ENCODE measurements around the gene R3HDM1.
A peak's percentile ranks its signal among the peaks of the same experiment; 100 is the strongest.
"Not testable (repeated sequence)": the region's sequence is repeated elsewhere in the genome, so short reads cannot be mapped to it uniquely, and the experiment has no call there.

The R3HDM1 gene

GRCh38 chr2:135531231-135532197 lies at the start of gene R3HDM1:
TSS of gene R3HDM1 (plus strand) at chr2:135531484. CDS start at chr2:135604846, 73,362 bp downstream.
- DNase-seq (ENCODE audit: low read depth, low spot score), result peak; percentile 100

DNA sequence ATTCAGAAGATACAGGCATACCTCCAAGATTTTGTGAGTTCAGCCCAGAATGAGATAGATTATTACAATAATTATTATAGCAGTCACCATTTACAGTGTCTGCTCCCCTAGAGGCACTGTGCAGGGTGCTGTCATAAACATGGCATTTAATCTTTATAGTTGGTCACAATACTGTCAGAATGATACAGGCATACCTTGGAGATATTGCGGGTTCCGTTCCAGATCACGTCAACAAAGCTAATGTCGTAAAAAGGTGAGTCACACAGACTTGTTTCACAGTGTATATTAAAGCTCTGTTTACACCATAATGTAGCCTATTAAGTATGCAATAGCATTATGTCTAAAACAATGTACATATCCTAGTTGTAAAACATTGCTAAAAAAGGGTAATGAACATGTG lies 45.8 kb upstream of the R3HDM1 start:
- no peak for DNase-seq (ENCODE audit: low read depth, low spot score)

- no peak for DNase-seq (ENCODE audit: low read depth, low spot score)
Observed at GRCh38 chr2:135490376-135490775, 40.9 kb upstream of the R3HDM1 start.

GRCh38 chr2:135494503-135494902 lies 36.8 kb upstream of the R3HDM1 start:
- no peak for DNase-seq (ENCODE audit: low read depth, low spot score)

- no peak for DNase-seq (ENCODE audit: low read depth, low spot score)
Observed at GRCh38 chr2:135494917-135495316, 36.4 kb upstream of the R3HDM1 start.

DNA sequence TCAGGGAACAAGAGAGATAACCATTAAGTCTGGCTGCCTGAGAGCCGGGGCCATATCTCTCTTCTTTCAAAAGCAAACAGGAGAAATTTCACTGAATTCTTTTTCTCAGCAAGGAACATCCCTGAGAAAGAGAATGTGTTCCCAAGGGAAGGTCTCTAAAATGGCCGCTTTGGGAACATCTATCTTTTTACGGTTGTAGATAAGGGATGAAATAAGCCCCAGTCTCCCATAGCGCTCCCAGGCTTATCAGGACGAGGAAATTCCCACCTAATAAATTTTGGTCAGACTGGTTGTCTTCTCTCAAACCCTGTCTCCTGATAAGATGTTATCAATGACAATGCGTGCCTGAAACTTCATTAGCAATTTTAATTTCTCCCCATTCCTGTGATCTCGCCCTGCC lies 32.7 kb upstream of the R3HDM1 start:
- DNase-seq (ENCODE audit: low read depth, low spot score), result not testable (repeated sequence)

GRCh38 chr2:135504811-135505210 lies 26.5 kb upstream of the R3HDM1 start:
- no peak for DNase-seq (ENCODE audit: low read depth, low spot score)

DNA sequence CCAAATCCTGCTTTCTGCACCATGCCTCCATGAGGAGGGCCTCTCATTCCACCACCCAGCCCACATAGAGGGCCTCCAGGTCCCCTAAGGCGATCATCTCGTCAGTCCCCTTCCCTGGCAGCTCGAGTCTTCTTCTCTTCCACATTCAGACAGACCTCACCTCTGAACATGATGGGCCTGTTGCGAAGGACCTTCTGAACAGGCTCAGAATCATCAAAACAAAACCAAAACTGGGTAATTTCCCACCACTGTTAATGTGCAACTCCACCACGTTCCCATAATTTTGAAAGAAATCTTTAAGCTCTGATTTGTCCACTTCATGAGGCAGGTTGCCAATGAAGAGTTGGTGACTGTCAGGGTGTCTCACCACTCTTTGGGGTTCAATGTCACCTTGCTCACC lies 20.7 kb upstream of the R3HDM1 start:
- no peak for DNase-seq (ENCODE audit: low read depth, low spot score)

GRCh38 chr2:135512099-135512498 lies 19.2 kb upstream of the R3HDM1 start:
- DNase-seq (ENCODE audit: low read depth, low spot score), result no peak

DNA sequence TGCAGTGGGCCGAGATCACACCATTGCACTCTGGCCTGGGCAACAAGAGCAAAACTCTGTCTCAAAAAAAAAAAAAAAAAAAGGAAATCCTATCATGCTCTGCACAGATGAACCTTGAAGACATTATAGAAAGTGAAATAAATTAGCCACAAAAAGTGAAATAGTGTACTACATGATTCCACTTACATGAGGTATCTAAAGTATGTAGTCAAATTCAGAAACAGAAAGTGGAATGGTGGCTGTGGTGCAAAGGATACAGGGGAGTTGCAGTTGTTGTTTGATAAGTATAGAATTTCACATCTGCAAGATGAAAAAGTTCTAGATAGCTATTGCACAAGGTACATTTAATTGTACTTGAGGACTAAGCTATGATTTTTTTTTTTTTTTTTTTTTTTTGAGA lies 5.5 kb upstream of the R3HDM1 start:
- no peak for DNase-seq (ENCODE audit: low read depth, low spot score)

DNA sequence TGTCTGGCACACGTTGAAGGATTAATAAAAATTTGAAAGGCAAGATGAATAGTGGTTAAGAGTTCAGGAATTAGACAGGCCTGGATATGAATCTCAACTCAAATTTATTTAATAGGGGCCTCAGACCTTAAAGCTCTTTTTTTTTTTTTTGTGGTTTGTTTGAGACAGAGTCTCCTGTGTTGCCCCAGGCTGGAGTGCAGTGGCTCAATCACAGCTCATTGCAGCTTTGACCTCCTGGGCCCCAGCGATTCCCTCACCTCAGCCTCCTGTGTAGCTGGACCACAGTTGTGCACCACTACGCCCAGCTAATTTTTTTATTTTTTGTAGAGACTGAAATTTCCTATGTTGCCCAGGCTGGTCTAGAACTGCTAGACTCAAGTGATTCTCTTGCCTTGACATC lies 3.3 kb upstream of the R3HDM1 start:
- no peak for DNase-seq (ENCODE audit: low read depth, low spot score)

- peak; percentile 93 for DNase-seq (ENCODE audit: low read depth, low spot score)
Observed at GRCh38 chr2:135530313-135531230, 712 bp upstream of the R3HDM1 start, which contains the start of gene ZRANB3. TSS of gene ZRANB3 (minus strand) at chr2:135531218.

DNA sequence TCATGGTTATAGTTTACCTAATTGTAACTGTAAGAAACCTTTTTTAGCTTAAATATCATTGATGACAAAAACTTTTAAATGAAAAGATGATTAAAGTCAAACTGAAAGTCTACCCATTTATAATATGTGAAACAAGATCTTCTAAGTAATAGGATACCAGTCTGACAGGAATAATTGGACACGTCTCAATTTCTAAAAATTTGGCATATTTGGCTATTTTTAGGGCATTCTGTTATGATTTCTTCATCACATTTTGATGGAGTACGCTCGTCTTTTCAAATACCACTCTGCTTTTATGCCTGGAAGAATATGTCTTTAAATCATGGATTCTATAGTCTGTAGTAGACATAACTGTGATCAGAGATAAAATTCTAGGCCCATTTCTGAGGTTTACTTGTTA lies 1.3 kb downstream of the R3HDM1 start:
- no peak for DNase-seq (ENCODE audit: low read depth, low spot score)

DNA sequence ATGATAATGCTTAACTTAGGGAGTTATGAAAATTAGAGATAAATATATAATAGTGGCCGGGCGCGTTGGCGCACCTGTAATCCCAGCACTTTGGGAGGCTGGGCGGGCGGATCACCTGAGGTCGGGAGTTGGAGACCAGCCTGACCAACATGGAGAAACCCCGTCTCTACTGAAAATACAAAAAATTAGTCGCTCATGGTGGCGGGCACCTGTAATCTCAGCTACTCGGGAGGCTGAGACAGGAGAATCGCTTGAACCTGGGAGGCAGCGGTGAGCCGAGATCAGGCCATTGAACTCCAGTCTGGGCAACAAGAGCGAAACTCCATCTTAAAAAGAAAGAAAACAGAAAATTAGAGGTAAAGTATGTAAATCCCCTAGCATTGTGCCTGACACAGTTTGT lies 2.3 kb downstream of the R3HDM1 start:
- DNase-seq (ENCODE audit: low read depth, low spot score), result not testable (repeated sequence)

DNA sequence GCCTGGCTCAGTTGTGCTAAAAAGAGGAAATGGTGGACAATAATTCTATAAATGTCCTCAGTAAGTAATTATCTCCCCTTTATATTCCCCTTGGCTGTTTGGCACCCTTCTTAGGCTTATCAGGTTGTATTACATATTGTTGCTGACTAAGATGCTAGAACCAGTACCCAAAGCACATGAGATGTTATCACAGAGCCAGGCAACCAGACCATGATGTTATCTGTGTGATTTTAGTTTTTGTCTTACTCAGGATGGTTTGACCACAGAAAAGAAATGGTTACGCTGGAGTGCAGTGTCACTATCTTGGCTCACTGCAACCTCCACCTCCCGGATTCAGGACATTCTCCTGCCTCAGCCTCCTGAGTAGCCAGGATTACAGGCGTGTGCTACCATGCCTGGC lies 15.2 kb downstream of the R3HDM1 start:
- DNase-seq (ENCODE audit: low read depth, low spot score), result no peak

DNA sequence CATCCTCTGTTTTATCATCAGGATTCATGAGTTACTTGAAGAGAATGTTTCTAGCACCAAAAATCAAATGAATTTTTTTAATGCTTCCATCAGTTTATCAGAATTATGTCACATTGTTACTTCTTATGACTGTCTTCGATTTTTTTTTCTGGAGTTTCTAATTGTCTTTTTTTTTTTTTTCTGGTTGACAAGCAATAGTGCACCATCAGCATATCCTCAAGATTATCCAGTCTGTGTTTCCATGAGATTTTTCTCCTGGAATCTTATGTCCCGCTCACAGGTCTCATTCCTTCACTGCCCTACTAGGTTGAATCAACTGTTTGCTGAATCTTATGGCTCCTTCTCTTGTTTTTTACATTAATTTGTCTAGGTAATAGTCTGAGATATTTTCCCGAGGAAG lies 16.0 kb downstream of the R3HDM1 start:
- no peak for DNase-seq (ENCODE audit: low read depth, low spot score)

- no peak for DNase-seq (ENCODE audit: low read depth, low spot score)
Observed at GRCh38 chr2:135551356-135551755, 20.1 kb downstream of the R3HDM1 start.

- no peak for DNase-seq (ENCODE audit: low read depth, low spot score)
Observed at GRCh38 chr2:135552887-135553286, 21.6 kb downstream of the R3HDM1 start.

GRCh38 chr2:135555311-135555710 lies 24.0 kb downstream of the R3HDM1 start:
- no peak for DNase-seq (ENCODE audit: low read depth, low spot score)

DNA sequence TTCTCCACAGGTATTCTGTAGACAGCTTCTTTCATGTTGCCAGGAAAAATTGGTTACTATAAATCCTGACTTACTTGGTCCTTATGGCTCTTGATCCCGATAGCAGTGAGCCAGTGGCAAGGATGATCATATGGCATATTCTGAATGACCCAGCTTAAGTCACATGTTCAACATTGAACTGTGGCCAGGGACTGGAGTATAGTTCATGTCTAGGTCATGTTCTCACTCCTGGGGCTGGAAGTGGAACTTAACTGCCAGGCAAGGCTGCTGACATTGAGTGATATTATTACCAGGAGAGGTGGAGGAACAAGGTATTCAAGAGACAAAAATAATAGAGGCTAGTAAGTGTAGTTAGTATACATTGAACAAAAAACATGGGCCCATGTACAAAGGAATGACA lies 26.2 kb downstream of the R3HDM1 start:
- no peak for DNase-seq (ENCODE audit: low read depth, low spot score)

DNA sequence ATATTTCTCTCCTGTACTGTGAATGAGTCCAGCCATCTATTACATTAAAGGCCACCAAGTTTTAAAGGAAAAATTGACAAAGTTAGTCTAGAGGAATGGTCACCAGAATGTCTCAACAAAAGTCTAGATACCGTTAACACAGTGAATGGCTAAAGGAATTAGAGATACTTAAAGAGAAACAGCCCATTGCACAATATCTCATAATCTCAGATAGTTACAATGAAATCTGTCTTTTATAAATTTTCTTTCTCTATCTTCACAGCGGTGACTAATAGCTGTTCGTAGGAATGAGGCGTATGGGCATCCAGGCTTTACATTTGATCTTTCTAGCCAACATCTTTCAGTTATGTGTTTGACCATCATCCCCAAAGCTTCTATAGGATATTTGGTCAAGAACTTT lies 30.6 kb downstream of the R3HDM1 start:
- DNase-seq (ENCODE audit: low read depth, low spot score), result no peak

- DNase-seq (ENCODE audit: low read depth, low spot score), result no peak
Observed at GRCh38 chr2:135563793-135564192, 32.5 kb downstream of the R3HDM1 start.
